B cell (primary cell): ENCODE measurements around the gene HRK. TPM values are rescaled to one million over a fixed set of nuclear protein-coding genes. Genes with fewer than 3 reads are reported as not detected.

Source experiments
- ATAC-seq: fragments of 200-7000 bp; cut with Tn5 transposase; one replicate; pipeline ENCODE4 v1.10.0; 2021; ENCODE audit warnings: low read depth, mild to moderate bottlenecking, moderate number of reproducible peaks, moderate library complexity
- CTCF ChIA-PET: fragments of 350-600 bp; sonication (Branson Sonifier 250); formaldehyde crosslinking; loops from one replicate; lab custom pipeline; 2021; ENCODE audit warnings: antibody characterized with exemption, inconsistent platforms; lab: Charles Lee
- POLR2A ChIA-PET: fragments of 350-600 bp; sonication (Branson Sonifier 250); formaldehyde crosslinking; loops from one replicate; lab custom pipeline; 2021; ENCODE audit warnings: antibody characterized with exemption; lab: Charles Lee
- DNase-seq: peaks from one replicate; pipeline ENCODE4 v3.0.0; 2013
- H2AFZ ChIP-seq: 2 replicates; pipeline ENCODE4 v1.6.1; 2012; ENCODE audit warnings: mild to moderate bottlenecking, low read depth, low read length; ENCODE audit not compliant: insufficient read depth, poor library complexity, severe bottlenecking
- H3K27ac ChIP-seq, 2 donors: 1 replicate in 1 of 2; 2 replicates in 1 of 2; pipeline ENCODE4 v1.5.1; 2012 to 2013; ENCODE audit warnings: low read length in 2 of 2, mild to moderate bottlenecking in 2 of 2, moderate library complexity in 1 of 2
- H3K27me3 ChIP-seq, 4 experiments: fragments of 200-600 bp in 1 of 4; sonication (generic) in 1 of 4; replicated peaks in 1 of 4; 1 replicate in 2 of 4; 2 replicates in 2 of 4; pipeline versions ENCODE4 v1.6.1 to v1.7.0; 2013 to 2016; ENCODE audit warnings: low read length in 3 of 4, mild to moderate bottlenecking in 2 of 4, mixed read lengths in 1 of 4, moderate library complexity in 1 of 4; ENCODE audit not compliant: insufficient read depth in 4 of 4, control insufficient read depth in 3 of 4; ENCODE audit errors: control extremely low read depth in 1 of 4
- H3K36me3 ChIP-seq, 2 experiments: replicated peaks in 1 of 2; 1 replicate in 1 of 2; 2 replicates in 1 of 2; pipeline versions ENCODE4 v1.6.1 to v1.7.1; 2013; ENCODE audit warnings: low read length in 1 of 2; ENCODE audit not compliant: insufficient read depth in 2 of 2, control insufficient read depth in 1 of 2; ENCODE audit errors: control extremely low read depth in 1 of 2, extremely low read depth in 1 of 2
- H3K4me1 ChIP-seq, 2 donors: fragments of 200-600 bp in 1 of 2; sonication (generic) in 1 of 2; 1 replicate in 1 of 2; 2 replicates in 1 of 2; pipeline versions ENCODE4 v1.5.1 to v1.6.1; 2013 to 2017; ENCODE audit warnings: low read length in 2 of 2; ENCODE audit not compliant: control insufficient read depth in 2 of 2, insufficient read depth in 2 of 2
- H3K4me2 ChIP-seq: replicated peaks from 2 replicates; pipeline ENCODE3; 2012; ENCODE audit warnings: mild to moderate bottlenecking, low read depth, low read length; ENCODE audit not compliant: poor library complexity, severe bottlenecking
- H3K4me3 ChIP-seq, 5 experiments: fragments of 200-600 bp in 1 of 5; sonication (generic) in 1 of 5; 1 replicate in 3 of 5; 2 replicates in 2 of 5; pipeline versions ENCODE4 v1.5.1 to v1.7.0; 2011 to 2016; ENCODE audit warnings: low read length in 4 of 5, mild to moderate bottlenecking in 4 of 5, low read depth in 2 of 5, control low read depth in 1 of 5, moderate library complexity in 1 of 5; ENCODE audit not compliant: insufficient read depth in 1 of 5; ENCODE audit errors: control extremely low read depth in 1 of 5, extremely low read depth in 1 of 5
- H3K79me2 ChIP-seq: fragments of 200-600 bp; sonication (generic); one replicate; pipeline ENCODE4 v1.6.0; 2016; ENCODE audit warnings: low read length; ENCODE audit not compliant: control insufficient read depth, insufficient read depth
- H3K9ac ChIP-seq: fragments of 200-600 bp; sonication (generic); 2 replicates; pipeline ENCODE4 v1.6.1; 2017; ENCODE audit warnings: mild to moderate bottlenecking, low read length, moderate library complexity
- H3K9me3 ChIP-seq, 3 donors: one replicate each; pipeline versions ENCODE4 v1.6.1 to v1.7.1; 2013; ENCODE audit warnings: low read length in 2 of 3; ENCODE audit not compliant: control insufficient read depth in 2 of 3, insufficient read depth in 1 of 3; ENCODE audit errors: control extremely low read depth in 1 of 3
- H4K20me1 ChIP-seq: 2 replicates; pipeline ENCODE4 v1.6.0; 2012; ENCODE audit warnings: mild to moderate bottlenecking, low read length; ENCODE audit not compliant: insufficient read depth, control insufficient read depth, poor library complexity, severe bottlenecking
- H3K27ac Mint-ChIP-seq: one replicate; pipeline ENCODE4 v1.8.0; 2021; ENCODE audit warnings: mixed read lengths
- H3K27me3 Mint-ChIP-seq: one replicate; pipeline ENCODE4 v1.8.0; 2021; ENCODE audit warnings: mixed read lengths
- H3K4me1 Mint-ChIP-seq: one replicate; pipeline ENCODE4 v1.8.0; 2021; ENCODE audit warnings: mixed read lengths
- H3K4me3 Mint-ChIP-seq: one replicate; pipeline ENCODE4 v1.8.0; 2021; ENCODE audit warnings: mixed read lengths
- H3K9me3 Mint-ChIP-seq: one replicate; pipeline ENCODE4 v1.8.0; 2022; ENCODE audit warnings: mixed read lengths; ENCODE audit not compliant: insufficient read depth
- CTCF ChIP-seq: fragments of 200-600 bp; IDR thresholded peaks from one replicate; pipeline ENCODE4 v1.8.0; 2022; ENCODE audit warnings: antibody characterized with exemption, mild to moderate bottlenecking
- EZH2 ChIP-seq: IDR thresholded peaks from 2 replicates; pipeline ENCODE4 v1.6.1; 2012; ENCODE audit warnings: borderline replicate concordance, low read depth, mild to moderate bottlenecking, moderate library complexity, low read length; ENCODE audit not compliant: insufficient read depth, poor library complexity, severe bottlenecking
- WGBS: methylation state at CpG from one replicate; pipeline ENCODE4 v1.1.5; 2013; ENCODE audit warnings: missing lambda C conversion rate; ENCODE audit not compliant: insufficient coverage; 5-methylcytosine and 5-hydroxymethylcytosine counted together
- intact Hi-C: fragments of 100-400 bp; cut with micrococcal nuclease; formaldehyde crosslinking; loops from one replicate; pipeline ENCODE4 v1.10.0; 2022
- polyA plus RNA-seq: library from polyadenylated mRNA; depleted of rRNA; stranded (reverse); fragments of >200 nt; gene quantifications from 2 replicates; pipeline ENCODE4 v1.2.3, GENCODE V29; 2012
- total RNA-seq, 2 donors: library from RNA; stranded (reverse); fragments of 120-200 nt in 1 of 2; gene quantifications; 1 replicate in 1 of 2; 2 replicates in 1 of 2; pipeline versions ENCODE4 v1.2.3 to v1.2.4, GENCODE V29; 2013 to 2022

HRK gene
- total and polyA plus RNA-seq, 2 donors (not counting 1 experiment from before 2014, with no cell fraction given): 1.8 to 45.1 TPM

GRCh38 chr12:116808113-116809105, 72.8 kb downstream of the HRK start:
- Histone ChIP-seq H3K79me2 (no peaks in the 10 kb centered on the region), H3K9ac (no peak overlapping the region), H2AFZ (no peak overlapping the region), H3K4me2 (no peak overlapping the region), H3K27ac (no peak overlapping the region), H3K27me3 (no peaks in the 10 kb centered on the region), H3K9me3 (no peaks in the 10 kb centered on the region), H3K36me3 (peaks cover 0 to 2% of the 10 kb centered on the region in 2 experiments), H3K4me1 (peaks cover 22 to 51% of the 10 kb centered on the region in 2 donors), H3K4me3 (no peak overlapping the region), H4K20me1 (no peaks in the 10 kb centered on the region)
- Mint-ChIP-seq H3K27ac (no peak overlapping the region), H3K9me3 (no peaks in the 10 kb centered on the region), H3K4me3 (no peak overlapping the region), H3K4me1 (peaks cover 43% of the 10 kb centered on the region), H3K27me3 (no peaks in the 10 kb centered on the region)
- intact Hi-C loops: no loop called here
- no peak for ATAC-seq
- ChIA-PET POLR2A (no interaction called here), CTCF (no interaction called here)
- no peak for DNase-seq
- TF ChIP-seq EZH2: no peak
- TF ChIP-seq CTCF: no peak
- 82% methylated on average over 11 of the region's 18 CpGs for WGBS

DNA sequence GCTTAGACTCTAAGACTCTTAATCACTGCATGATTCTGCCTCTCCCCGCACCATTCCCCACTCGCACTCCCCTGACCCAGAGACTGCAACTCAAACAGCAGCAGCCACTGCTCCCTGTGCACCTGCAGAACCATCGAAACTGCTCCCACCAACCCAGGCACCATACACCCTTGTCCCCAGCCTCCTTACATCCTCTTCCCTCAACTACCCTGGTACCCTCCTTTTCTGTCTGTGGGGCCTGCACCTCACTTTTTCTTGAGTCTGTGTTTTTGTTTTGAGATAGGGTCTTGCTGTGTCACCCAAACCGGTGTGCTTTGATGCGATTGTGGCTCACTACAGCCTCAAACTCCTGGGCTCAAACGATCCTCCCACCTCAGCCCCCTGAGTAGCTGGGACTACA, 73.7 kb downstream of the HRK start:
- no peaks in the 10 kb centered on the region for H3K9me3 Mint-ChIP-seq
- H2AFZ ChIP-seq: no peak overlapping the region
- peaks cover 0 to 2% of the 10 kb centered on the region in 2 experiments for H3K36me3 ChIP-seq
- H3K79me2 ChIP-seq: no peaks in the 10 kb centered on the region
- H3K27me3 ChIP-seq: no peaks in the 10 kb centered on the region
- WGBS: 88% methylated on average over 6 of the region's 6 CpGs
- intact Hi-C loops: no loop called here
- no peak for ATAC-seq
- no peak overlapping the region for H3K9ac ChIP-seq
- H3K27ac Mint-ChIP-seq: peak overlapping the region; percentile 67
- no peak overlapping the region for H3K4me3 ChIP-seq
- H3K4me1 Mint-ChIP-seq: peaks cover 41% of the 10 kb centered on the region
- no peak overlapping the region for H3K4me2 ChIP-seq
- DNase-seq: no peak
- H3K4me3 Mint-ChIP-seq: no peak overlapping the region
- no peak for TF ChIP-seq EZH2
- TF ChIP-seq CTCF: no peak
- no peaks in the 10 kb centered on the region for H4K20me1 ChIP-seq
- no peaks in the 10 kb centered on the region for H3K27me3 Mint-ChIP-seq
- H3K4me1 ChIP-seq: peaks cover 28 to 51% of the 10 kb centered on the region in 2 donors
- POLR2A ChIA-PET: no interaction called here
- H3K9me3 ChIP-seq: peaks cover 0 to 5% (median 5%) of the 10 kb centered on the region in 3 donors
- H3K27ac ChIP-seq: no peak overlapping the region
- CTCF ChIA-PET: interaction anchor here (0.5 kb wide), 1 partner anchor 11 kb away, joined by 4 read pairs; no protein-coding TSS in a partner anchor
